22Rv1 (cell line): ENCODE measurements around the gene BRAF.

Experiments
- CTCF ChIP-seq: fragments of 450-650 bp; IDR thresholded peaks from 2 replicates; pipeline ENCODE4 v1.5.1; 2017; ENCODE audit warnings: mild to moderate bottlenecking
- ZFX ChIP-seq: fragments of 450-650 bp; IDR thresholded peaks from 2 replicates; pipeline ENCODE4 v1.6.1; 2017; ENCODE audit warnings: antibody characterized with exemption, borderline replicate concordance

DNA sequence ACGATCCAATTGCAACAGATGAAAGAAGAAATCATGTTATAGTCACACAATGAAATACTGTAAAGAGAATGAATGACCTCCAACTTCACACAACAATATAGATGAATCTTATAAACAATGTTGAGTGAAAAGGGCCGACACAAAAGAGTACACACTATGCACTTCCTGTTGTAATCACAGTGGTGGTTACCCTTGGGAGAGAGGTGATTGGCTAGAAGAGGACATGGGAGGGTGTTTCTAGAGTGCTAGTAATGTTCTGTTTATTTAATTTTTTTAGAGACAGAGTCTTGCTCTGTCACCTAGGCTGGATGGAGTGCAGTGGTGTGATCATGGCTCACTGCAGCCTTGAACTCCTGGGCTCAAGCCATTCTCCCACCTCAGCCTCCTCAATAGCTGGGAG, 145.8 kb downstream of the BRAF start:
- TF ChIP-seq CTCF: no peak
- no peak for TF ChIP-seq ZFX
